IPS DF 6.9 (cell line): ENCODE data around the gene USF3.

Source experiments
- DNase-seq: peaks from one replicate; pipeline ENCODE4 v3.0.0-alpha.2; 2013; ENCODE audit warnings: low read depth, low spot score
- H3K27ac ChIP-seq: one replicate; pipeline ENCODE4 v1.5.1; 2013; ENCODE audit warnings: low read length, control low read depth
- H3K27me3 ChIP-seq: 2 replicates; pipeline ENCODE4 v1.6.1; 2013; ENCODE audit warnings: mild to moderate bottlenecking, low read length; ENCODE audit not compliant: control insufficient read depth, insufficient read depth
- H3K36me3 ChIP-seq: 2 replicates; pipeline ENCODE4 v1.6.1; 2013; ENCODE audit warnings: low read length; ENCODE audit not compliant: control insufficient read depth, insufficient read depth
- H3K4me1 ChIP-seq: 2 replicates; pipeline ENCODE4 v1.6.1; 2013; ENCODE audit warnings: low read length; ENCODE audit not compliant: control insufficient read depth, insufficient read depth
- H3K4me3 ChIP-seq: 2 replicates; pipeline ENCODE4 v1.5.1; 2013; ENCODE audit warnings: mild to moderate bottlenecking, low read length
- H3K9me3 ChIP-seq: 2 replicates; pipeline ENCODE4 v1.6.1; 2013; ENCODE audit warnings: low read length, inconsistent platforms; ENCODE audit not compliant: control insufficient read depth, insufficient read depth
- WGBS: extraction: QIAGEN DNeasy Blood & Tissue Kit; methylation state at CpG from one replicate; pipeline ENCODE4 v1.1.7; 2013; ENCODE audit warnings: mixed read lengths, missing lambda C conversion rate; ENCODE audit not compliant: insufficient read length, insufficient coverage; 5-methylcytosine and 5-hydroxymethylcytosine counted together

Gene USF3

GRCh38 chr3:113695786-113696645 is at the start of gene USF3:
TSS of gene USF3 (minus strand) at chr3:113696642. CDS start at chr3:113674878, 21,764 bp downstream.
- Histone ChIP-seq H3K36me3 (no peaks in the 10 kb centered on the region), H3K4me1 (peaks cover 3% of the 10 kb centered on the region; the same call in 1 of the 2 replicates), H3K9me3 (no peaks in the 10 kb centered on the region), H3K27me3 (no peaks in the 10 kb centered on the region), H3K27ac (no peak within 1 kb of the TSS), H3K4me3 (peak within 1 kb of the TSS; percentile 98)
- no CpG with 5 or more reads among the region's 75 CpGs for WGBS
- DNase-seq = no peak

GRCh38 chr3:113745756-113746547 is 49.5 kb upstream of the USF3 start, which contains the start of gene NAA50:
TSS of gene NAA50 (minus strand) at chr3:113746249. CDS start at chr3:113745949, 300 bp downstream.
- no peaks in the 10 kb centered on the region for H3K27me3 ChIP-seq
- no CpG with 5 or more reads among the region's 72 CpGs for WGBS
- H3K36me3 ChIP-seq = no peaks in the 10 kb centered on the region
- H3K4me3 ChIP-seq = peak within 1 kb of the TSS; percentile 98
- H3K9me3 ChIP-seq = no peaks in the 10 kb centered on the region
- no peak for DNase-seq
- no peak within 1 kb of the TSS for H3K27ac ChIP-seq
- H3K4me1 ChIP-seq = no peaks in the 10 kb centered on the region

- H3K27me3 ChIP-seq = no peaks in the 10 kb centered on the region
- DNase-seq = no peak
- no peaks in the 10 kb centered on the region for H3K36me3 ChIP-seq
- H3K4me1 ChIP-seq = no peaks in the 10 kb centered on the region
- no peak overlapping the region for H3K27ac ChIP-seq
- no CpG with 5 or more reads among the region's 35 CpGs for WGBS
- peak overlapping the region; percentile 98 for H3K4me3 ChIP-seq
- H3K9me3 ChIP-seq = no peaks in the 10 kb centered on the region
Measured at GRCh38 chr3:113744941-113745755, 48.7 kb upstream of the USF3 start.

- Histone ChIP-seq H3K4me3 (no peak overlapping the region), H3K27ac (no peak overlapping the region)
Measured at GRCh38 chr3:113743006-113743630, 46.7 kb upstream of the USF3 start.

GRCh38 chr3:113741620-113742019 is 45.2 kb upstream of the USF3 start:
- Histone ChIP-seq H3K4me3 (no peak overlapping the region), H3K27ac (no peak overlapping the region), H3K9me3 (no peaks in the 10 kb centered on the region), H3K36me3 (no peaks in the 10 kb centered on the region), H3K4me1 (no peaks in the 10 kb centered on the region), H3K27me3 (no peaks in the 10 kb centered on the region)
- DNase-seq = no peak
- WGBS = no CpG with 5 or more reads among the region's 1 CpG

More at GRCh38 chr3:113743006-113743630, 46.7 kb upstream of the USF3 start:
- DNase-seq = no peak
- H3K9me3 ChIP-seq = no peaks in the 10 kb centered on the region
- H3K4me1 ChIP-seq = no peaks in the 10 kb centered on the region
- no peaks in the 10 kb centered on the region for H3K27me3 ChIP-seq
- WGBS = no CpG with 5 or more reads among the region's 7 CpGs
- no peaks in the 10 kb centered on the region for H3K36me3 ChIP-seq

GRCh38 chr3:113741086-113741485 is 44.6 kb upstream of the USF3 start:
- Histone ChIP-seq H3K4me3 (no peak overlapping the region), H3K4me1 (no peaks in the 10 kb centered on the region), H3K36me3 (no peaks in the 10 kb centered on the region), H3K27ac (no peak overlapping the region), H3K9me3 (no peaks in the 10 kb centered on the region), H3K27me3 (no peaks in the 10 kb centered on the region)
- DNase-seq = no peak
- WGBS = no CpG with 5 or more reads among the region's 5 CpGs

GRCh38 chr3:113736548-113737089 is 40.2 kb upstream of the USF3 start:
- no peaks in the 10 kb centered on the region for H3K36me3 ChIP-seq
- no peak for DNase-seq
- H3K4me3 ChIP-seq = no peak overlapping the region
- no CpG with 5 or more reads among the region's 3 CpGs for WGBS
- no peaks in the 10 kb centered on the region for H3K9me3 ChIP-seq
- no peak overlapping the region for H3K27ac ChIP-seq
- no peaks in the 10 kb centered on the region for H3K27me3 ChIP-seq
- H3K4me1 ChIP-seq = no peaks in the 10 kb centered on the region

GRCh38 chr3:113731694-113732093 is 35.3 kb upstream of the USF3 start:
- WGBS = no CpG with 5 or more reads among the region's 4 CpGs
- Histone ChIP-seq H3K9me3 (no peaks in the 10 kb centered on the region), H3K4me3 (no peak overlapping the region), H3K36me3 (no peaks in the 10 kb centered on the region; the same call in 1 of the 2 replicates), H3K27me3 (no peaks in the 10 kb centered on the region), H3K27ac (no peak overlapping the region), H3K4me1 (no peaks in the 10 kb centered on the region)
- DNase-seq = no peak

- Histone ChIP-seq H3K4me3 (no peak overlapping the region), H3K4me1 (no peaks in the 10 kb centered on the region), H3K27me3 (no peaks in the 10 kb centered on the region), H3K27ac (no peak overlapping the region), H3K9me3 (no peaks in the 10 kb centered on the region), H3K36me3 (no peaks in the 10 kb centered on the region; the same call in 1 of the 2 replicates)
- no CpG with 5 or more reads among the region's 1 CpG for WGBS
- no peak for DNase-seq
Measured at GRCh38 chr3:113730550-113730949, 34.1 kb upstream of the USF3 start.
